Stimulated activated CD4-positive, alpha-beta T cell treated with anti-CD3 and anti-CD28 coated beads, Interleukin-15, amount 100 ng/mL, for 24 hours (primary cell): Measurements from ENCODE around the gene GCM1.

Experiments used
- DNase-seq: peaks from one replicate; pipeline ENCODE4 v3.0.0-alpha.2; 2020

Gene GCM1

DNA sequence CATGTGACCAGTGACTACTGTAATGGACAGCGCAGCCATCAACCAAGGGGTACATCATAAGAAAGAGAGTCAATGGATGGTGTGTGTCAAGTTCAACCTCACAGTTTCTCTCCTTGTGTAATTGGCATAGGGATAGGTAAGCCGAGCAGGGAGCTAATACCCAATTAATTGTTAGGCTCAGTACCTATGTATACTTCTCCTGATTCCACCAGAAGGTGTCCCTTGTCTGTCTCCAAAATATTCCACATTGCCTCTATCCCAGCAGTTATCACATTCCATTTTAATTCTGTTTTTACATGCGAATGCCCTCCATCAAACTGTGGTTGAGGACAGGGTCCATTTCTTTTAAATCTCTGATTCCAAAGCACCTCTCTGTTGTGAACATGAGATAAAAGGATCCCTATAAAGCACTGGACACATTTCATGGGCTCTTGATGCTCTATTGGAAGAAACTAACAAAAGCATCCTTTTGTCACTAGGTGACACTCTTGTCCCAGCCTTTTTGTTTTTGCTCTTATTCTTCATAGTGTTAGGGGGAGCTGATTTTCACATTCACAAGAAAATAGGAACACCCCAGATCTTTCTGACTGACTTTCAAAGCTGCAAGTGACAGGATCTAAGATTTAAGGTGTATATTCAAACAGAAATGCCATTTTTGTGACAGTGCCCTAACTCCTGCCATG lies 44.5 kb downstream of the GCM1 start:
- DNase-seq = no peak

GRCh38 chr6:53101006-53101405 lies 47.6 kb downstream of the GCM1 start:
- no peak for DNase-seq

DNA sequence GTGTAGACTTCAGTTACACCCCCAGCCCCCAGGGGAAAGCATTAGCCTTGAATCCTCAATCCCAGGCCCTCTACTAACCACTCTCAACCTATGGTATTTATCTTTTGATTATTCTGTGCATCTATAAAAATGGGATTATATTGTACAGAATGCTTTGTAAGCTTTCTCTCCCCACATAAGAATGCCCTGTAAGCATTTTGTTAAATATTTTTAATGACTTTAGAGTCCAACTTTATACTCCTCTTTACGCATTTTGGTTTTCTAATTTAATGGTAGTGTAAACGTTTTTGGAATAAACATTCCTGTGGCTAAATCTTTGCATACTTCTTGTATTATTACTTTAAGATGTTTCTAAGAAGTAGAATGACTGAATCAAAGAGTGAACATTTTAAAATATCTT lies 48.1 kb downstream of the GCM1 start:
- DNase-seq = no peak

- DNase-seq = no peak
These were observed 52.9 kb downstream of the GCM1 start for GRCh38 chr6:53095716-53096115.

DNA sequence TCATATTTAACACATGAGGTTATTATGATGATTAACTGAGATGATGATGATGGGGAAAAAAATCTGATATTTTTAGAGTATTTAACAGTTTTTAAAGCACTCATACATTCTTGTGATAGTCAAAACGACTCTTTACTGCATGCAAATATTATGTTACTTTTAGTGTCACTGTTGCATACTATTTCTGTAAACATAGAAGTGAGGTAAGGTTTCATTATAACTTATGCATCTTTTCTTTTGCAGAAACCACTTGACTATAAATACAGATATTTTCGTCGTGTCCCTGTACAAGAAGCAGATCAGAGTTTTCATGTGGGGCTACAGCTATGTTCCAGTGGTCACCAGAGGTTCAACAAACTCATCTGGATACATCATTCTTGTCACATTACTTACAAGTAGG lies 53.4 kb downstream of the GCM1 start:
- no peak for DNase-seq

- no peak for DNase-seq
These were observed 58.1 kb downstream of the GCM1 start for GRCh38 chr6:53090576-53090975.

DNA sequence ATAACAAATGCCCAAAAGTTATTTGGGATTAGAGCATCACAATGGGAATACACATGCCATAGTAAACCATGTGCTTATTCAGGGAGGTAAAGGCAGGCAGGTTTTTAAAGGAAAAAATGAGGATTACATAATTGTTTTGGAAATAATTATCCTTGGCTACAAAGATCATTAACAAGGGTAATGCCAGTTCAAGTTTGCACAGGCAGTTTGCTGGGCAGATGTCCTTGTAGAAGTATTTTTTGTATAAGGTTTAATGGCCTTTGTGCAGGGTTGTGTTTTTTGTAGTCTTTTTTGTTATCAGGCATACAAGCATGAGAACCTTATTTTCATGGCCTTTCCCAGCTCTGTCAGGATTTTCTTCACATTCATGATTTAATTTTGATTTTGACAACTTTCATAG lies 58.7 kb downstream of the GCM1 start:
- DNase-seq = no peak

- no peak for DNase-seq
These were observed 62.3 kb downstream of the GCM1 start for GRCh38 chr6:53086302-53086701.

GRCh38 chr6:53080813-53081212 lies 67.8 kb downstream of the GCM1 start:
- DNase-seq = no peak
